GM13976 (cell line): ENCODE measurements around the gene IL22RA1.

Experiments used
- DNase-seq: peaks from one replicate; pipeline ENCODE4 v3.0.0; 2012; ENCODE audit warnings: low spot score
- in situ Hi-C: fragments of 300-500 bp; cut with MboI; formaldehyde crosslinking; loops from one replicate; pipeline ENCODE4 v1.12.0; 2022; ENCODE audit warnings: low sequenced_read_pairs, mixed read lengths, inconsistent platforms; ENCODE audit not compliant: unreplicated experiment
- TF ChIP-seq, protein P1 (sequence below): IDR thresholded peaks from 2 replicates; pipeline ENCODE4 v1.5.1; 2012; ENCODE audit warnings: borderline replicate concordance, mild to moderate bottlenecking; ENCODE audit not compliant: insufficient read depth; ENCODE audit errors: extremely low read depth, missing control alignments, control extremely low read depth

The IL22RA1 gene

DNA sequence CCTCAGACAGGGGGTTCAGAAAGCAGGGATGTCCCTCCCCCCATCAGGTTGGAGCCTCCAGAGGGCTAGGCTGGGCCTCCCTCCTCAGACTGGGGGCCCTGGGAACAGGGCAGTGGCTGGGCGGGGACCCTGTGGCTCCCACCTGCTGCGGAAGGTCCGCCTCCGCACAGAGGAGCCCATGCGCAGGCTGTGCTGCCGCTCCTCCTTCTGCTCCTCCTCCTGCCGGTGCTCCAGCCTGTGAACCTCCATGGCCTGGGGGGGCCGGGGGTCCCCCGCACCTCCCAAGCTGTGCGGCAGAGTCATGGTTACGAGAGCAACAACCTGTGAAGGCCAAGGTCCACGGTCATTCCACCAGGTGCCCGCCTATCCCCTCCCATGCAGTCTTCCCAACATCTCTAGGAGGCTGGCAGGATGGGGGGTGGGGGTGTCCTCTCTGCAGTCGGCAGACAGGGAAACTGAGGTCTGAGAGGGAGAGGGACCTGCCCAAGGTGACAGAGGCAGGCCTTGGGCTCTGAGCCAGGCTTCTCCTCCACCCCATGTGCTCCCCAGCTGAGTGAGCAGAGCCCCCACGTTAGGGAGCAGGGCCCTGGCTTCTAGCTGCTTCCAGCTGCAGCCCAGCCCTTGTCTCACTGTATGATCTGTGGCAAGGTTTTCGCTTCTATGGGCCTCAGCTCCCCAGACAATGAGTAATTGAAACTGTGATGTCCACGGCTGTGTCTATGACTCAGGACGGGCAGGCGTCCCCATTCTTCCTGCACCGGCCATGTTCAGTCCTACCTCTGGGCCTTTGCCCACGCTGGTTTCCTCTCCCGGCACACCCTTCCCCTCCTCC is 34.4 kb downstream of the IL22RA1 start:
- DNase-seq: no peak
- TF ChIP-seq, protein P1, sequence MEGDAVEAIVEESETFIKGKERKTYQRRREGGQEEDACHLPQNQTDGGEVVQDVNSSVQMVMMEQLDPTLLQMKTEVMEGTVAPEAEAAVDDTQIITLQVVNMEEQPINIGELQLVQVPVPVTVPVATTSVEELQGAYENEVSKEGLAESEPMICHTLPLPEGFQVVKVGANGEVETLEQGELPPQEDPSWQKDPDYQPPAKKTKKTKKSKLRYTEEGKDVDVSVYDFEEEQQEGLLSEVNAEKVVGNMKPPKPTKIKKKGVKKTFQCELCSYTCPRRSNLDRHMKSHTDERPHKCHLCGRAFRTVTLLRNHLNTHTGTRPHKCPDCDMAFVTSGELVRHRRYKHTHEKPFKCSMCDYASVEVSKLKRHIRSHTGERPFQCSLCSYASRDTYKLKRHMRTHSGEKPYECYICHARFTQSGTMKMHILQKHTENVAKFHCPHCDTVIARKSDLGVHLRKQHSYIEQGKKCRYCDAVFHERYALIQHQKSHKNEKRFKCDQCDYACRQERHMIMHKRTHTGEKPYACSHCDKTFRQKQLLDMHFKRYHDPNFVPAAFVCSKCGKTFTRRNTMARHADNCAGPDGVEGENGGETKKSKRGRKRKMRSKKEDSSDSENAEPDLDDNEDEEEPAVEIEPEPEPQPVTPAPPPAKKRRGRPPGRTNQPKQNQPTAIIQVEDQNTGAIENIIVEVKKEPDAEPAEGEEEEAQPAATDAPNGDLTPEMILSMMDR: no peak
- in situ Hi-C loops: no loop called here

DNA sequence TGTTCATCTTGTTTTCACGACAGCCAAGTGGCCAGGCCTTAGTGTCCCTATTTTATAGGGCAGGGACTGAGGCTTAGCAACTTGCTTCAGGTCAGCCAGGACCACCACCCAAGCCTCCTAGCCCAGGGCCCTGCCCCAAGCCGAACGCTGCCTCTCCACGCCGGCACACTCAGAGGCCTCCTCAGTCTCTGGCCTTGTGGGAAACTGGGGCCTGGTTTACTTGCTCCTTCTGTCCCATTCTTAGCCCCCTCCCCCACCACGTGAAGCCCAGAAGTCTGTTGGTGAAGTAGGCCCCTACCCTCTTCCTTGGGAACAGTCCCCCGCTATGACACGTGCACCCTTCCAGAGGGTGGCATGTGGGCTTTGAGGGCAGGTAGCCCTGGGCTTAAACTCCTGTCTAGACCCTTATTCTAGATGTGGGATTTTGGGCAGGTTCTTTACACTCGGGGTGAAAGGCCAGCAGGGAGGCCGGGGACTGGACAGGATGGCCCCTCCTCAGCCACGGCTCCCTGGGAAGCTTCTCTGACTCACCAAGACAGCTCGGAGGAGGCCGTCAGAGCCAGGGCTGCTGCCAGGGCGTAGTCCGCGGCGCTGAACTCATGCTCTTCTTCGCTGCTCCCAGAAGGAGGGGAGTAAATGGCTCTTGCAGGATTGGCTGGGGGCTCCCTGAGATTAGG is 35.3 kb downstream of the IL22RA1 start:
- in situ Hi-C loops: no loop called here
- TF ChIP-seq, protein P1: no peak
- DNase-seq: no peak

DNA sequence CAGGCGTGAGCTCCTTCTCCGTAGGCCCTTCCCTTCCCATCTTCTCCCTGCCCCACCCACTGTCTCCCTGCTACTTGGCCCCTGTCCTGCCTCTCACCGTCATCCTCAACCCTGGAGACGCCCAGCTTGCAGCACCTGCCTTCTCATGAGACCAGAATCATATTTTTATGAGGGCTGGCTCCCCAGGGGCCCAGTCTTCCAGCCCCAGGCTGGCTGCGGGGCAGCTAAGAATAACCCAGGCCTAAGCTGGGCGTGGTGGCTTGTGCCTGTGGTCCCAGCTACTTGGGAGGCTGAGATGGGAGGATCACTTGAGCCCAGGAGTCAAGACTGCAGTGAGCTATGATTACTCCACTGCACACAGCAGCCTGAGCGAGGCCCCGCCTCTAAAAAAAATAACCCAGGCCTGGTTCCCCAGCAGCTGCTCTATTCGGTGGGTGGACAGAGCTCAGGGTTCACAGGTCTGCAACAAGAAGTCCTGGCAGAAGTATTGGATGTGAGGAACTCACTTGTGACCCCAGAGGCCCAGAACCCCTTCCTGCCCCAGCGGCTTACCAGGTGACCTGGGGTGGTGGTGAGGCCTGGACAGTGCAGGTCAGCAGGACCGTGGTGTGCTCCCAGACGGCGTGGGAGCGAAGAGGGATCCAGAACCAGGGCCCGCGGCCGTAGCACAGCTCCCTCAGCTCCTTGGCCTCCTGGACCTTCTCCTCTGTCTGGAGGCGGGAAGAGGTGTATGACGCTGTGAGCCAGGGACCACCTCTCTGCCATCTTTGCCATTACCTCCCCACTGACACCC is 37.4 kb downstream of the IL22RA1 start:
- TF ChIP-seq, protein P1: no peak
- in situ Hi-C loops: no loop called here

DNA sequence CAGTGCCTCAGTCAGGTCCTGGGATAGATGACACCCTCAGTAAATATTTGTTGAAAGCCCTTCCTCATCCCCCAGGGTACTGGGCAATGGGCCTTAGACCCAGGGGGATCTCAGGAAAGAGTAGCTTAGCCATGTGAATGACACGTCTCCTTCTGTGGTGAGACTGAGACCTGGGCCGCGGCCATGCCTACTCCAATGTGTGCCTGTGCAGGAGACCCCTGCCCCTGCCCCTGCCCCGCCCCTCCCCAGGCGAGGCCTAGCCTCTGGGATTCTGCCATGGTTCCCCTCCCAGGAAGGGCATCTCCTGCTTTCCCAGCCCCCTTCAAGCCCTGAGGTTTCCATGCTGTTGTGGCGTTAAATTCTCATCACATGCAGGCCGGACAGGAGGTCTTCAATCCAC is 38.1 kb downstream of the IL22RA1 start:
- in situ Hi-C loops: no loop called here
- no peak for DNase-seq
- TF ChIP-seq, protein P1: no peak

More for the DNA sequence above, 37.4 kb downstream of the IL22RA1 start:
- DNase-seq: no peak

DNA sequence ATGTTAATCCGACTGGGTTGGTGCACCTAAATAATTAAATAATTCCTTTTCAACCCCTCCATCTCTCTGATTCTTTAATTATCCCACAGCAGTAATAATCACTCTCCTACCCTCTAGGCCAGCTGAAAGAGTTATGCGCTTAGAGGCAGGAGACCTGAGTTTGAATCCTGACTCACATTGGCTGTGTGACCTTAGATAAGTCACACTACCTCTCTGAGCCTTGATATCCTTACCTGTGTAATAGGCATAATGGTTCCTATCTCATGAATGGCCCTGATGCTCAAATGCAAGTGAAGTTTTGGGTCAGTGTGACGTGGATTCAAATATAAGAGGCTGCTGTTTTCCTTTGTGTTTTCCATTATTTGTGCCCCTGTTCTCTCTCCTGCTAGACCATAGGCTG is 39.1 kb downstream of the IL22RA1 start:
- DNase-seq: no peak
- in situ Hi-C loops: no loop called here
- TF ChIP-seq, protein P1: no peak

DNA sequence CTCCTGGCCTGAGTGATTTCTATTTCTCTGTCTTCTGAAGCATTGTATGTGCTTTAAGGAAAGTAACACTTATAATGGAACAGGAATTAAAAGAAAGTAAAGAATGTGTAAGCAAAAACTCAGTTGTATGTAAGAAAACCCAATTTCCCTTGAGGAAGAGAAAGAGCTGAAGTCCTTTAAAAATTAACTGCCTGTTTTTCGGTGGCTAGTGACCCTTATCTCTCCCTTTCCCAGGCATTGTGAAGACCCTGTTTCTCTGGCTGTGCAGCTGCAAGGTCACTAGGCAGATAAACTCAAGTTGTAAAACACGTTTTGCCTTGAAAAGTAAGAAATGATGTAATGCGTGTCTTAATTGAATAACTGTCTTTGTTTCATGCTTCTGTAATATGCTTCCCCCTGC is 39.5 kb downstream of the IL22RA1 start:
- no peak for DNase-seq
- in situ Hi-C loops: no loop called here
- TF ChIP-seq, protein P1: no peak
